CD4-positive, alpha-beta T cell treated with Interleukin-10 for 1 hour (primary cell): Measurements from ENCODE around the gene PPP2R2B.
A peak's percentile ranks its signal among the peaks of the same experiment; 100 is the strongest.

Experiments used
- DNase-seq: peaks from one replicate; pipeline ENCODE4 v3.0.0-alpha.2; 2020

The PPP2R2B gene

DNA sequence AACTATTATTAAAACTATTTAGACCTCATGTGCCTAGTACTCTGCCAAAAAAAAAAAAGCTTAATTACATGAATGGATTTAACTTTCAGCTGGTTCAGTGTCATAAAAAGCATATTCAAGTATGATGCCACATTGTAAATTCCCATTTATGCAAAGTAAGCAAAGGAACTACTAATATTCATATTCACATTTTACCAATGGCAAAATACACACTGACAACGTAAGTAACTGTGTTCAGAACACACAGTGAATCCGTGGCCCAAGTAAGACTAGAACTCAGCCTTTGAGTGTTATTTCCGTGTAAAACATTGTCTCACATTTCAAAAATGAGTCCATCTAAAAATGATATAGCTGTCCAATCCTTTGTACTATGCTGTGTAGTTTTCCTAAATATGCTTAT lies 56.8 kb downstream of the PPP2R2B start:
- no peak for DNase-seq

- no peak for DNase-seq
Measured at GRCh38 chr5:146820987-146821386, 57.6 kb downstream of the PPP2R2B start.

DNA sequence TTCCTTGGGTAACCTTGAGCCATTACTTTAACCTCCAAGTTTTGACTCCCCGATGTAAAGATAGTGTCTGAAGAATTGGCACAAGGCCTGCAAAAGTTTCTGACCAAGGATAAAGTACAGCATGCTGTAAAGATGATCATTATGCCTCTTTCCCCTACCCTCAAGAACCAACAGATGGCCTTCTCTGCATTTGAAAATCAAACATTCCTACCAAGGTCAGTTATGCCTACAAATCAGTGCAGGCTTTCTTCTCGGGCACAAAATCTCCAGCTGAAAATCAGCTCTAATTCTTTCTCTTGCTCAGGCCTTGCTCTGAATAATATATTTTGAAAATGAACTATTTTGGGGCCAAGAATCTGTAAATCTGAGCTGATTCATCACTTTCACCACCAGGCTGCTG lies 59.7 kb downstream of the PPP2R2B start:
- no peak for DNase-seq

DNA sequence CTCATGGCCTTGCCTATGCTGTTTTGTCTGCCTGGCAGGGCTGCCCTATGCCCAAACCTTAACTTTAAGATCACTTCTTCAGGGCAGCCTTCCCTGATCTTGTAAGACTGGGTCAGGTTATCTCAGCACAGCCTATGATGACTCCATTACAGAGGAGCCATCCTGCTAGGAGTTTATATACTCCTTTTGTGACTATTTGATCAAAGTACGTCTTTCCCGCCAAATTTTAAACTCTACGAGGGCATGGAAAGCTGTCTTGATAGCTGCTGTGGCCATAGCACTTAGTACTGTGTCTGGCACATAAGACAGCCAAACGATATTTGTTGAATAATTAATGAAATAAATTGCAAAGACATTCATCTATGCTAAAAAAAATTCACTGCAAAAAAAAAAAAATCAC lies 60.6 kb downstream of the PPP2R2B start:
- DNase-seq: no peak

DNA sequence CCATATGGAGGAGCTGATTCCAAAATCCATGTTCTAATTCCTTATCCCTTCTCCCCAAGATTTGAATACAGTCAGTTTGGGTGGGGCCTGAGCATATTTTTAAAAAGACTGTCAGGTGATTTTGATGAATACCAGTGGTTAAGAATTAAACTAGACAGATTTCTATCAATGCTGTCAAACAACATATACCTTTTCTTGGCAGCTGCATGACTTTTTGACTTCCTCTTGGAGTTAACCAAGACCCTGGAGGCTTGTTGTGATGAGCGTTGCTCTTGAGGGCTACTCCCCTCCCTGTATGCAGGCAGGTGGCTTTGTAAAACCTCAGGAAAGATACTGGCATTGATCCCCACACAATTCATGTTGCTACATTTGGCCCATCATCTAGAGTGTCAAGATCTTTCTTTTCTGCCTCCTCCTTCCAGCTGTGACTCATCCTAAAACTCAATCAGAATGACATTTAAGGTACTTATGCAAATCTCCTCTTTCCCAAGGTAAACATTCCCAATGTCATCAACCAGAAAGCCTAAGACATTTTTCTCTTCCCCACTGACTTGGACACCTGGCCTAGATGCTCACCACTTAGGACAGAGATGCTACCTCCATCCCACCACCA lies 61.7 kb downstream of the PPP2R2B start:
- no peak for DNase-seq

GRCh38 chr5:146815411-146815810 lies 63.1 kb downstream of the PPP2R2B start:
- DNase-seq: no peak

GRCh38 chr5:146813346-146814157 lies 65.0 kb downstream of the PPP2R2B start:
- no peak for DNase-seq

DNA sequence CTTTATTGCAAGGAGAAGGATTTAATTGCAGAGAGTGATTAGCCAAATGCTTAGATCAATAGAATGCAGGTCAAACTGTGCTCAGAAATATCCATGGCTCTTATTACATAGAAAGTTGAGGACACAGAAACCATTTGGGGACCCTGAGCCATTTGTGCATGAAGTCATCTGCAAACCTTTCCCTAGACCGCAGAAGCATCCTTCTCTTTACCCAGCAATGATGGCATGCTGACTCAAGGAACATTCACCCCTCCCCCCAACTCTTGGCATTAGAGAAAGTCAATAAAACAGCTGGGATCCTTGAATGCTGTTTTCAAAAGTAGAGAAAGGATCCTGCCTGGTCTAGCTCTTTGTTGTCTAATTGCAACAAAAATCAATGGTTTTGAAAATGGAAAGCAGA lies 73.5 kb downstream of the PPP2R2B start:
- DNase-seq: no peak

DNA sequence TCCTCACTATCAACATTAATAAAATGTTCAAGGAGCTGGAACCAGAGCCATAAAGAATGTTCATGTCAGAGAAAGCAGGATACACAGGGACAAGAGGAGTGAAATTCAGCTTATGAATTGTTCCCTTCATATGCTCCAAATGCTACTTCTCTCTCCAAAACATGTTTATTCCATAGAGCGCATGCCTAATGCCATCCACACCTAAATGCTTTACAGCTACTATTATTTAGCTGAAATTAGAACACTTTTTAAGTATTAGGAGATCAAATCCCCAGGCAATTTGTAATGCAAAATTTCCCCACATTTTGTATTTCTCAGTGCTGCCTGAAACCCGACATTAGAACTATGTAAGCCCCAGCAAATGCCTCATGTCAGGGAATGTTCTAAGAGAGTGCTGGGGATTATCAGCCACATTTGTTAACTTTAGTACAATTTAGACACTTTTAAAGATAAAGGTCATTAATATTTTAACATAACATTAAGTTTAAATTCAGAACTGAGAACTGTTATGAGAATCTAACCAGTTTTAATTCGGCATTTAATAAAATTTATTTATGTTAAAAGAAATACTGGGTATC lies 75.5 kb downstream of the PPP2R2B start:
- no peak for DNase-seq

- no peak for DNase-seq
Measured at GRCh38 chr5:146799671-146800070, 78.9 kb downstream of the PPP2R2B start.

GRCh38 chr5:146799231-146799630 lies 79.3 kb downstream of the PPP2R2B start:
- DNase-seq: peak; percentile 9

- no peak for DNase-seq
Measured at GRCh38 chr5:146797658-146798057, 80.9 kb downstream of the PPP2R2B start.

GRCh38 chr5:146796911-146797310 lies 81.6 kb downstream of the PPP2R2B start:
- DNase-seq: no peak

DNA sequence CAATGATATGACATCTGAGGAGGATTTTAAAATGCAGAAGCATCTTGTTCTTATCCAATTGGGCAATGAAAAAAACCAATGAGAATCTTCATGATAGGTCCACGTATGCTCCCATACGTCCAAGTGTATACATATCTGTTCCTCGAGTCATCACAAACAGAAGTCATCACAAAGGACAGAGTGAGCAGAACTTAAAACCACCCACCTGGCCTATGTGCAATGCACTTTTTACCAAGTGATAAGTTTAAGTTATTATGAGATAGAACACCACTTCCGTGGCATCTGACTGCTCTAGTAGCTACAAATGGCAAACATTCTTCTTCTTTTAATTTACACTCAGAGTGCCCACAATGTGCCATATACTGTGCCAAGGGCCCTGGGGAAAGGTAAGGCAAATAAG lies 82.4 kb downstream of the PPP2R2B start:
- peak; percentile 3 for DNase-seq

GRCh38 chr5:146794326-146795029 lies 84.1 kb downstream of the PPP2R2B start:
- DNase-seq: peak; percentile 25

DNA sequence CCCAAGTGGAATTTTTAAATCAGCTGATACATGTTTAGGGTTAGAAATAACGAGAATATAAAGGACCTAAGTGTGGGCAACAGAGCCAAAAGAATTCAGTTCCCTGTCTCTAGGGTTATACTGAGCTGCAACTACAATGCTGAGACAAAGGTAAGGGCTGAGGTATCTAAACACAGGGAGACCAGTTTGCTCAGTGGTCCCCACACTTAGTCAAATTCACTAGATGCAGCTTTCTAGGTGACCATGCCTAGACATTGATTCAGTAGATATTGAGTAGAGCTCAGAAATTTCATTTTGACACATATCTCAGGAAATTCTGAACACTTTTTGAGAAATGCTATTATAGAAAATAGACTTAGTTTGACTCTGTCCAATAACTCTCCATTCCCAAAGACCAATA lies 84.8 kb downstream of the PPP2R2B start:
- no peak for DNase-seq

DNA sequence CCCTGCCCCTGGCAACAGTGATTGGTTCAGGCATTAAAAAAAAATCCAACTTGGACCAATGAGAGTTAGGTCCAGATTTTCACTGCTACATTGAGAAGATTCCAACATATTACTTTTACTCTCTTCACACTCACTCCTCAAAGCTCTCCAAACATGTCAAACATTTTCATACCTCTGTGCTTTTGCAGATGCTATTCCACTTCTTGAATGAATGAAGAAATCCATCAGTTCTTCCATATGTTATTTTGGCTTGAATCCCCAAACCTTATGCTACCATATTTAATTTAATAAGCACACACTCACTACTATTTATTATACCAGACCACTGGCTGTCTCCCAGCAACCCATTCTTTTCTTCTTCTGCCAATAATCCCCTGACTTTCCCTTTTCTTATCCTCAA lies 87.1 kb downstream of the PPP2R2B start:
- no peak for DNase-seq

DNA sequence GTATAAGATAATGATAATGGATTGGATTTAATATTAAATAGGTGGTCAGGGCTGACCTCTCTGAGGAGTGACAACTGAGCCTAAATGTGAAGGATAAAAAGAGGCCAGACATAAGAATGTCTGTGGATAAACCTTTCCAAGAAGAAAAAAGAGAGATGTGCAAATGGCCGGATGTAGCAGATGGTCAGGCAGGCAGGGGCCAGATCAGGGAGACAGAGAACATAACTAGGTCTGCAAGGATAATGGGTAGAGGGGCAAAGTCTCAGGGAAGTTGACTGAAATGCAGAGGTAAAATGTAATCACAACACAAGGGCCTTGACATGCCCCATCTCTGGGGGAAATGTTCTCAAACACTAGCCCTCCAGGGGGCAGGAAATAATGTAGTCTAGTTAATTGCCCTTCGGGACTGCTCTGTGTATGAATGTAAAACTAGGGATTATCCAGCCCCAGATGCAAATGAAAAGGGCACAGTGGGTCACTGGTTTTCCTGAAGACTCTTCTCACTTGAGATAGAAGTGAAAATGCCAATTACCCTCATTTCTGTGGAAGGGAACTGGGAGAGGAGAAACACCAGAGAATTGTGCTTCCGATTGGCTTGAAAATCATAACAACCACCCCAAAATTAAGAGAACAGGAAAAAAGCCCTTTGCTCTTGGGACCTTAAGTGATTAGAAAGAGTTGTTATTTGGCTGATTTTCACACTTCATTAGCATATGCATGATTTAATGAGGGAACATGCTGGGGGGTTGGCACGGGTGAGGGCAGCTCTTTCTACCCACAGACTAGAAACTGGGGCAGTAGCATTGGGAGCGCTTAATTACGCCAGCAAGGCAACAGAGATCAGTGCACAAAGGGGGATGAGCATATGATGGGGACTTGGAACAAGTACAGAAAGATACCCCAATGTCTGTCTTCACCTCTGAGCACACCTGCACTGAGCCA lies 88.6 kb downstream of the PPP2R2B start:
- DNase-seq: no peak

GRCh38 chr5:146788898-146789297 lies 89.7 kb downstream of the PPP2R2B start:
- no peak for DNase-seq

DNA sequence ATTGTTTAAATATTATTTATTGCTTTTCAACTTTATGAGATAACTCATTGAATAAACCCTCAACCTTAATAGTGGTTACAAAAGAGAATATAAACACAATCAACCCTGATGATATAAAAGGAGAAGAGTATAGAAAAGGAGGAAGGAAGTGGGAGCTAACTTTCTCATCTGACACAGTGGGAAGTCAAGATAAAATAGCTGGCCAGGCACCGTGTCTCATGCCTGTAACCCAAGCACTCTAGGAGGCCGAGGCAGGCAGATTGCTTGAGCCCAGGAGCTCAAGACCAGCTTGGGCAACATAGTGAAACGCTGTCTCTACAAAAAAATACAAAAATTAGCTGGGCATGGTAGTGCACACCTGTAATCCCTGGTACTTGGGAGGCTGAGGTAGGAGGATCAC lies 93.5 kb downstream of the PPP2R2B start:
- no peak for DNase-seq

DNA sequence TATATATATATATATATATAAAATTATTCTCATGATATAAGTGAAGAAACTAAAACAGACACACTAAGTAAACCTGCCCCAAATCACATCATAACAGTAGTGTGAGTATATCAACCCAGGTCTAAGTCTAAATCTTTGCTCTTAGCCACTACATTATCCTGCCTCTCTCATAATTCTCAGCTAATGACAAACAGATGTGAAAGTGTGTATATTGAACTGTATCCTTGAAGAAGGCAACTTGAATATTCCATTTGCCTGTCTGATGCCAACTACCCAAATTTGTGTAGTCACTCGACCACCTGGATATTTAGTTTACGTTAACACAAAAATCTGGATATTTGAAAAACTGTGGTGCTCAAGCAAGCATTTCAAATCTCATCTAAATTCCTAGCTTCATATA lies 97.4 kb downstream of the PPP2R2B start:
- no peak for DNase-seq

DNA sequence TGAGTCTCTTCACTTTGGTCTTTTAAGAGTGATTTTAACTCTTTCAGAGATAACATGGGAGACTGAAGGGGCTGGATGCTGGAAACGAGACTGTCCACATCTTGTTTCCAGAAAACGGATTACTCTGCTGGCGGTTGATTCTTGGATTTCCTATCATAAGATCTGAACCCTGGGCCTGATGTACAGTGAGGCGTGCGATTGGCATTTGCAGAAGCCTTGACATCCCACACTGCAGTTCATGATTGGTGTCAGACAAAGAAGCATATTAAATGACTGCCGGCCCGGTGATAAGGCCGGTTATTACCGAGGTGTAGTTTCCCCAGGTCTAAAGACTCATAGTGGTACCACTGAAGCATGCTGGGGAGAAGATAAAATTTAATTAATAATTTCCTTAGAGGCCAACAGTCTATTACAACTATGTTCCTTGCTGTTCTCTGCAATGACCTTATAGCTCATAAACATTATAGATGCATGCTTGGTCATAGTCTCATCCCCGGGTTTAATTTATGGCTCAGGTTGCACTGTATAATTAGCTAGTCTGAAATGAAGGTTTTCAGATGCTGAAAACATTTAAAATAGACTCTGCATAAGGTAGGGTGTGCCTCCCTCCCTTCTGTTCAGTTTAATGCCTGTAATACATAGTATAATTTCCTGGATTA lies 99.2 kb downstream of the PPP2R2B start:
- DNase-seq: no peak
